ENCODE measurements around the gene RGMA.
"Not testable (repeated sequence)": the region's sequence is repeated elsewhere in the genome, so short reads cannot be mapped to it uniquely, and the experiment has no call there.

The RGMA gene

GRCh38 chr15:93034512-93034911, 54.5 kb downstream of the RGMA start:
- no peak for DNase-seq (ENCODE audit: low spot score)

GRCh38 chr15:93033434-93034045, 55.5 kb downstream of the RGMA start:
- DNase-seq (ENCODE audit: low spot score) = no peak

DNA sequence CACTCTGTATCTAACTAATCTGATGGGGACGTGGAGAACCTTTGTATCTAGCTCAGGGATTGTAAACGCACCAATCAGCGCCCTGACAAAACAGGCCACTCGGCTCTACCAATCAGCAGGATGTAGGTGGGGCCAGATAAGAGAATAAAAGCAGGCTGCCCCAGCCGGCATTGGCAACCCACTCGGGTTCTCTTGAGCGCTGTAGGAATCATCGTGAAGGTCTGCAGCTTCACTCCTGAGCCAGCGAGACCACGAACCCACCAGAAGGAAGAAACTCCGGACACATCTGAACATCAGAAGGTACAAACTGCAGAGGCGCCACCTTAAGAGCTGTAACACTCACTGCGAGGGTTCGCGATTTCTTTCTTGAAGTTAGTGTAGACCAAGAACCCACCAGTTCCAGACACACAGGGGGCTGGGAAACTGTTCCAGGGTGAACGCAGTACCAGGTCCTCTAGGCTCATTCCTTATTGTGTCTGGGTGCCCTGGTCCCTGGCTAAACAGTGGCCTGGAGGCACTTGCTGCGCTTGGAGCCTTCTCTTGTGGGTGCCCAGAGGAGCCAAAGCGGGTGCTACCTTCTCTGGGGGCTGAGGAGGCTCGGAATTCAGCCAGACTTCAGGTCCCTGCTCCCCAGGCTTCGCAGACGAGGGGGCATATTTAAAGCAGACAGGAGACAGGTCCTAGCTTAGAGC, 56.4 kb downstream of the RGMA start:
- not testable (repeated sequence) for DNase-seq (ENCODE audit: low spot score)

- DNase-seq (ENCODE audit: low spot score) = not testable (repeated sequence)
Observed at GRCh38 chr15:93031557-93032384, 57.2 kb downstream of the RGMA start.

GRCh38 chr15:93031103-93031464, 57.9 kb downstream of the RGMA start:
- no peak for DNase-seq (ENCODE audit: low spot score)

DNA sequence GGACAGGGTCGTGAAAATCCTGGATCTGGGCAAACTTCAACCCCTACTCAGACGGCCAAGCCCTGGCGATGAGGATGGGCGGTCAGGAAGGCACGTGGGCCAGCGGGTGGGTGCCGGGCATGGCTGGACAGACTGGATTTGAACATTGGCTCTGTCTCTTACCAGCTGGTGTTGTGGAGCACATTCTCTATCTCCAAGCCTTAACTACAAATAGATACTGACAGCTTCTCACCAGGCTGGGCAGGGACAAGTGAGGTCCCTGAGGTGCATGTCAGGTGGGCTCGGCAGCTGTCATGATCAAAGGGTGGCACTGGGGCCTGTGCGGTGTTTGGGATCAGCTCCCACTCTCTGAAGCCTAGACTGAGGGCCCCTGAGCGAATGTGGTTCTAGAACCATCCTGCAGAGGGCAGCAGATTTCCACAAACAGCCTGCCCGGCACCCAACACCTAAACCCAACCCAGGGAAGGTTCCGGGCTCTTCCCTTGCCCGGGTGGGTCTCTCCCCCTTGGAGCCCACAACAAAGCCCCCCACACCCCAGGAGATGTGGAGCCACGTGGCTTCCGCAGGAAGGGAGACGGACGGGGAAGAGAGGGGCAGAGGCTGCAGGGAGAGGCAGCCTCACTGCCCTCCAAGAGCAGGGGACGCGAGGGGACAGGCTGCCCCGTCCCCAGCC, 58.4 kb downstream of the RGMA start:
- DNase-seq (ENCODE audit: low spot score) = peak; percentile 66

DNA sequence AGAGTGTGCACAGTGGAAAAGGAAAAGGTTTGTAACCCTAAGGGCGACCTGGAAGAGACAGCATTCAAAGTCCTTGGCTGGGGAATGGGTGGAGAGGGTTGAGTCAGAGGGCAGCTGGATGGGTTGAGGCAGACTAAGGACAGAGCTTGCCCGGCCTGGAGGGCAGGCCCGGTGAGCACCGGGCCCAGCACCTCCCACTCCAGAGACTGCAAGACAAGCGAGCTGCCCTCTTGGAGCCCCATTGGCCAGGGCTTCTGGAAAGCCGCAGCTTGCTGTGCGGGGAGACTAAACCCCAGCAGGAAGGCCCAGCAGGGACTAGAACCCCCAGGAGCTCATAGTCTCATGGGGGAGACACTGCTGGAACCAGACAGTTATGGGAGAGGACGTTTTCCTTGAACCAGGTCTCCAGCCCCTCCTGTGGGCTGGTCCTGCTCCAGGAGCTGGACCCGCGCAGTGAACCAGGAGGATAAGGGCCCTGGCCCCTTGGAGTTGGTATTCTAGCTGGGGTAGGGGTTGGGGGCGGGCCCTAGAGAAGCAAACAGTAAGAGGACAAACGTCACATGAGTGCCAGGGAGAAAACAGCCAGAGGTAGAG, 59.1 kb downstream of the RGMA start:
- no peak for DNase-seq (ENCODE audit: low spot score)

DNA sequence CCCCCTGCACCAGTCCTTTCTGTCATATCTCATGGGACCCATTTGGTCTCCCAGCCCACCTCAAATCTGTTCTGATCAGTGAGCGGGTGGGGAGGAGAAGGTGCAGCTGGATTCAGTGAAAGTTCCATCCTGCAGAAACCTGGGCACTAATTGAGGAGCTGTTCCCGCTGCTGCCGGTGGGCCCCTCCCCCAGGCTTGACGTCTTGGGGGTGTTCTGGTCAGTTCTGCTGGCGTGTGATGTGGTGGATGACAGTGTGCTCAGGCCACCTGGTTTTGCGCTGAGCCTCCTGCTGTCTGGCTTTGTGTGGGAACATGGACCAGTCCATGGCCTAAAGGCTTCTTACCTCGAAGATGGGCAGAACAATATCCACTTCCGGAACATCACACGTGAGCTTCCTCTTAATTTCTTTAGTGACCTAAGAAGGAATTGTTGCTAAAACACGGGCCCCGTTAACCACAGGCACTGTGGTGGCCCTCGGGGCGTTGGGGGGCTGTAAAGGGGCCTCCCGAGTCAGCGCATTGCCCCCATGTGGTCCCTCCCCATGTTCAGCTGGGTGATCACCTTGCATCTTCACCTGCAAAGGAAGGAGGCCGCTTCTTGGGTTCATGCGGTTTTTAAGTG, 59.7 kb downstream of the RGMA start:
- no peak for DNase-seq (ENCODE audit: low spot score)

DNA sequence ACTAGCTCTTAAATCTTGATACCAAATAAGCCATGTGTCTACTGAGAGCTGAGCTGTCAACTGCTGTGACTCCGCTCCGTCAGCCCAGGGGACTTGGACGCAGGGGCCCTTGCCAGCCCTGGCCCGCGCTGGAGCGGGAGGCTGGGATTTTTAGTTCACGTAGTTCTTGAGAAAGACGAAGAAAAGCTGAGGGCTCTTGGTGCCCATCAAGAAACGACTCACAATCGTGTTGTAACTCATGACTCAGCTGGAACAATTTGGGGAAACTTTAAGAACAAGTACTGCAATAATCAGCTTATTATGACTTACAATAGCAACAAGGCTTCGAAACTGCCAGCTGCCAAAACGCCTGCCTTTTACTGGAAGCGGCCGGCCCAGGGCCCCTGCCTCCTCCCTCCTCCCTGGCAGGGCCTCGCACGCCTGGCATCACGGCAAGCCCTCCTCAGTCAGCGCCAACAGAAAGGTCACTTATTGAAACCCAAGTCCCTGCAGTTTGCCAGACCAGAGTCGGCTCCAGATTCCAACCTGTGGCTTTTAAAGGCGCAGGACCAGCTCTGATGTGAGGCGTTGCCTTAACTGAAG, 60.3 kb downstream of the RGMA start:
- no peak for DNase-seq (ENCODE audit: low spot score)

DNA sequence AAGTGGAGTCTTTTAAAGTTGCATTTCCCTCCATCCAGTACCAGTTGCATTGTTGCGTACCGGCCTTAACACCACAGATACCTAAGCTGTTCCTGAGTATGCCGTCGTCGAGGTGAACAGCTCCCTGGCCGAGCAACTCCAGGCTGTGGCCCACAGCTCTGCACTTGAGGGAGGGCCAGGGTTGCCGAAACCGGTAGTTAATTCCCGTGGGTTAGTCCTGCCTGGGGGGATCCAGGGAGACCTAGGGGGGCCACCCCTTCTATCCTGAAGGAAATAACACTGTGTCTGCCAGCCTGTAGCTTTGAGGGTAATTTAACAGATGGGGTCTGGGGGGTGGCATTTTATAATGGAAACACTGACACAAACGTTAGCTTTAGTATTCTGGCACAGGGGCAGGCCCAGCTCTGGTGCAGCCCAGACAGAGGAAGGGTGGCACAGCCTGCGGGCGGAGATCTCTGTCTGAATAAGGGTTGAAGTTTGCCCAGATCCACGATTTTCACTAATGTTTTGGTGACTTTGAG, 60.8 kb downstream of the RGMA start:
- DNase-seq (ENCODE audit: low spot score) = no peak

DNA sequence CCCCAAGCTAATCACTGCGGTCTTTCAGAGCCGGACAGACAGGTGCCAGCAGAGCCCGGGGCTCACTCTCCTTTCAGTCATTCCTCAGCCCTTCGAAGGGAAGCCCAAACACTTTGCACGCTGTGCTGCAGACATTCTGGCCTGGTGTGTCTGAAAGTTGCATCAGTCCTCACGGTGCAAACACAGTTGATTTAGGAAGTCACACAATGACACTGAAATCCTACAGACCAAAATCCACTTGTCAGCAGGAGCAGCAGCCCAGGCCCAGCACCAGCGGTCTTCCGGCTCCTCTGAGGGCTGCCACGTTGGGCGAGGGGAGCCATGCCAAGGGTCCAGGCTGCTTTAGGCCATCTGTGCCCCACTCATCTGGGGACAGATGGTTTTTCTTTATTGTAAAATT, 61.6 kb downstream of the RGMA start:
- DNase-seq (ENCODE audit: low spot score) = no peak

- DNase-seq (ENCODE audit: low spot score) = no peak
Observed at GRCh38 chr15:93026380-93026817, 62.6 kb downstream of the RGMA start.

GRCh38 chr15:93025625-93025982, 63.4 kb downstream of the RGMA start:
- no peak for DNase-seq (ENCODE audit: low spot score)

DNA sequence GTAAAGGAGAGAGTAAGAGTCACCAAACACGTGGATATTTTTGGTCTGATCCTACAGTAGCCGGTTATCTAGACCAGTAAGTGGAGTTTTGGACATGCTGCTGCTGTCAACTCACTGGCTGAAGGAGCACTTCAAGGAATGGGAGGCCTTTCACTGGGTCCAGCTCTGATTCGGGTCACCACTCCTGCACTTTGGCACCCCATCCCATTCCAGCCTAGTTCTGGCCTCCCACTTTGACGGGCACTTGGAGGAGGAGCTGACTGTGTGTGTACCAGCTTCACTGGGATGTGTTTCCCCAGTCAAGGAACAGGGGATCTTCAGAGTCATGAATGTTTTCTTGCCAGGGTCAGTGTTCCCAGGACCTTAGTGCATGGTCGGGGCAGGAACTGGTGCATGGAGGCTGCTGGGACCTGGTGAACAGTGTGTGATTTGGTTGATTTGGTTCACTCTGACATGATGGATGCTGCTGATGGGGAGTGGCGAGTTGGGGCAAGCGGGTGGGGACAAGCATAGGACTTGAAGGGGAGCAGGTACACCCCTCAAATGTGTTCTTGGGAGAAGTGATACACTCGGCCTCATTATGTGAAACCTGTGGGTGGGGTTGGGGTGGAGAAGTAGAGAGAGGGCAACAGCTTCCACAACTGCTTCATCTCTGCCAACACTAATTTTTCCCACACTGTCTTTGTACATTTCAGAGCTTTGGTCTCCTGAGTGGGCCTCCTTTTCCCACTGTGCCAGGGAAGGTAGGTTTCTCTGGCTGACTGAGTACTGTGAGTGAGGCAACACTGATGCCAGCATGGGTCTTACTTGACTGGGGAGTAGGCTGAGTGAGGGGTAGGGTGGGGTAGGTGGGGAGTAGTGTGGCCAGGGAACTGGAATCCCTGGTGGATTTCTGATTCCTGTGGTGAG, 64.0 kb downstream of the RGMA start:
- DNase-seq (ENCODE audit: low spot score) = no peak

- DNase-seq (ENCODE audit: low spot score) = no peak
Observed at GRCh38 chr15:93024293-93024692, 64.7 kb downstream of the RGMA start.

GRCh38 chr15:93020976-93021772, 67.8 kb downstream of the RGMA start:
- DNase-seq (ENCODE audit: low spot score) = no peak

GRCh38 chr15:93019971-93020370, 69.0 kb downstream of the RGMA start:
- DNase-seq (ENCODE audit: low spot score) = no peak

DNA sequence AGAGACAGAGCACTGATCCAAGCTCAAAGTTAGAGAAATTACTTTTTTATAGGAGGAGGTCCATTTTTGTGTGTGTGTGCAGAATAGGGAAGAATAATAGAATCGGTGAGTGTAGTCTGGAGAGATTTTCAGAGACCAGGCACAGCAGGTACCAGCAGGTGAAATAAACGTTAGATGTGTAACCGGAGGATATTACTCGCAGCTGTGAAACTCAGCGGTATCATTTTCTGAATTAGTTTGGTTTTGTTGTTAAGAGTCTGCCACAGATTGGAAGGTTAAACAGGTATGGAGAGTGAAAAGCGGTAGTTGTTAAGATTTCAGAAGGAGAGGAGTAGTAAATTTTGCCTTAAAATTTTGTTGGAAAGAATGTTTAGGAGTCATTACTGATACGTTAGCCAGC, 69.9 kb downstream of the RGMA start:
- no peak for DNase-seq (ENCODE audit: low spot score)

DNA sequence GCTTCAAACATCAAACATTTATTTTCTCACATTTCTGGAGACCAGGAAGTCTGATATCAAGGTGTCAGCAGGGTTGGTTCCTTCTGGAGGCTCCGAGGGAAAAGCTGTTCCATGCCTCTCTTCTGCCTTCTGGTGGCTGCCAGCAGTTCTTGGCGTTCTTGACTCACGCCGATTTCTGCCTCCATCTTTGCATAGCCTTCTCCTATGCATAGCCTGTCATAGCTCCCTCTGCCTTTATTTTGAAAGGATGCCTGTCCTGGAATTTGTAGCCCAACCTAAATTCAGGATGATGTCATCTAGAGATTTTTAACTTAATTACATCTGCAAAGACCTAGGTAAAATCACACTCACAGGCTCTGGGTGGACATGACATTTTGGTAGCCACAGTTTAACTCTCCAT, 70.4 kb downstream of the RGMA start:
- DNase-seq (ENCODE audit: low spot score) = no peak
